Osteocyte (in vitro differentiated cells): Measurements from ENCODE around the gene ANKRD16. TPM values are rescaled to one million over a fixed set of nuclear protein-coding genes. Genes with fewer than 3 reads are reported as not detected.

Experiments used
- DNase-seq: peaks from one replicate; pipeline ENCODE4 v3.0.0; 2021; ENCODE audit warnings: mixed read lengths; ENCODE audit not compliant: unreplicated experiment; ENCODE audit errors: extremely low spot score
- H3K27ac Mint-ChIP-seq: one replicate; pipeline ENCODE4 v1.8.0; 2021; ENCODE audit warnings: mild to moderate bottlenecking, mixed read lengths; ENCODE audit not compliant: unreplicated experiment
- H3K27me3 Mint-ChIP-seq: one replicate; pipeline ENCODE4 v1.8.0; 2021; ENCODE audit warnings: mixed read lengths; ENCODE audit not compliant: unreplicated experiment
- H3K36me3 Mint-ChIP-seq: one replicate; pipeline ENCODE4 v1.8.0; 2021; ENCODE audit warnings: mixed read lengths; ENCODE audit not compliant: unreplicated experiment
- H3K4me1 Mint-ChIP-seq: one replicate; pipeline ENCODE4 v1.8.0; 2021; ENCODE audit warnings: mixed read lengths; ENCODE audit not compliant: unreplicated experiment
- H3K4me3 Mint-ChIP-seq: one replicate; pipeline ENCODE4 v1.8.0; 2021; ENCODE audit warnings: mild to moderate bottlenecking, moderate library complexity, mixed read lengths; ENCODE audit not compliant: unreplicated experiment
- H3K9me3 Mint-ChIP-seq: one replicate; pipeline ENCODE4 v1.8.0; 2021; ENCODE audit warnings: mixed read lengths; ENCODE audit not compliant: unreplicated experiment
- total RNA-seq: library from RNA; stranded (reverse); gene quantifications from 2 replicates; pipeline ENCODE4 v1.2.1, GENCODE V29; 2021
- TF ChIP-seq, protein P1 (sequence below): fragments of 200-600 bp; sonication (generic); IDR thresholded peaks from 2 replicates; pipeline ENCODE4 v1.5.0; 2021; ENCODE audit warnings: antibody characterized with exemption, mild to moderate bottlenecking, moderate library complexity

The ANKRD16 gene
- total RNA-seq, 1 donor from 2014 or later = 8.8 TPM

DNA sequence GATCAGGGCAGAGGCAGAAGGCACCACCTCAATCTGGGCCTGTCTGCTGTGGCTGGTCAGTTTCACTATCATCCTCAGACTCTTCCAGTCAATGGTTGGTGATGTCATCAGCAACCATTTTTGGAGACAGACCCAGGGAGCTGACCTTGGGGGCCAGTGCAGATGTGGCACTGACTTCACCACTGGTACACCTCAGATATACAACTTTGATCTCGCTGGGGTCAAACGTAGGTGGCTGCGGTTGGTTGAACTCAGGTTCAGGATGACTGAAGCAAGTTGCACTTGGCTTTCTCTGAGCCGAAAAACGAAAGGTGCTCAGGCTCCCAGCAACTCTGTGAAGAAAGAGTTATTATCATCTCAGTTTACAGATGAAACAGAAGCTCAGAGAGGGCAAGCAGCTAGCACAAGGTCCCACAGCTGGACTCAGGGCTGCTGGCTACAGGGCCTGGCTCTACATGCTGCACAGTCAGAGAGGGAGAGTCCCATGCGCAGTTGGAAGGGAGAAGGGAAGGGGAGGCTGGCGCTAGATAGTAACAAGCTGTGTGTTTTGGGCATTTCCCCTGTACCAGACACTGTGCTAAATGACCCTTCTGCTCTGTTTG is 27.2 kb downstream of the ANKRD16 start:
- Mint-ChIP-seq H3K4me1 (peaks cover 12% of the 10 kb centered on the region), H3K9me3 (no peaks in the 10 kb centered on the region), H3K36me3 (no peaks in the 10 kb centered on the region), H3K4me3 (no peak overlapping the region), H3K27ac (peak overlapping the region; percentile 90), H3K27me3 (no peaks in the 10 kb centered on the region)
- TF ChIP-seq, protein P1, sequence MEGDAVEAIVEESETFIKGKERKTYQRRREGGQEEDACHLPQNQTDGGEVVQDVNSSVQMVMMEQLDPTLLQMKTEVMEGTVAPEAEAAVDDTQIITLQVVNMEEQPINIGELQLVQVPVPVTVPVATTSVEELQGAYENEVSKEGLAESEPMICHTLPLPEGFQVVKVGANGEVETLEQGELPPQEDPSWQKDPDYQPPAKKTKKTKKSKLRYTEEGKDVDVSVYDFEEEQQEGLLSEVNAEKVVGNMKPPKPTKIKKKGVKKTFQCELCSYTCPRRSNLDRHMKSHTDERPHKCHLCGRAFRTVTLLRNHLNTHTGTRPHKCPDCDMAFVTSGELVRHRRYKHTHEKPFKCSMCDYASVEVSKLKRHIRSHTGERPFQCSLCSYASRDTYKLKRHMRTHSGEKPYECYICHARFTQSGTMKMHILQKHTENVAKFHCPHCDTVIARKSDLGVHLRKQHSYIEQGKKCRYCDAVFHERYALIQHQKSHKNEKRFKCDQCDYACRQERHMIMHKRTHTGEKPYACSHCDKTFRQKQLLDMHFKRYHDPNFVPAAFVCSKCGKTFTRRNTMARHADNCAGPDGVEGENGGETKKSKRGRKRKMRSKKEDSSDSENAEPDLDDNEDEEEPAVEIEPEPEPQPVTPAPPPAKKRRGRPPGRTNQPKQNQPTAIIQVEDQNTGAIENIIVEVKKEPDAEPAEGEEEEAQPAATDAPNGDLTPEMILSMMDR = no peak
- no peak for DNase-seq

- Mint-ChIP-seq H3K4me1 (peaks cover 12% of the 10 kb centered on the region), H3K27ac (no peak overlapping the region), H3K4me3 (no peak overlapping the region), H3K9me3 (no peaks in the 10 kb centered on the region), H3K36me3 (no peaks in the 10 kb centered on the region), H3K27me3 (no peaks in the 10 kb centered on the region)
- TF ChIP-seq, protein P1 = no peak
- DNase-seq = no peak
These were observed 29.6 kb downstream of the ANKRD16 start for GRCh38 chr10:5860066-5860465.

DNA sequence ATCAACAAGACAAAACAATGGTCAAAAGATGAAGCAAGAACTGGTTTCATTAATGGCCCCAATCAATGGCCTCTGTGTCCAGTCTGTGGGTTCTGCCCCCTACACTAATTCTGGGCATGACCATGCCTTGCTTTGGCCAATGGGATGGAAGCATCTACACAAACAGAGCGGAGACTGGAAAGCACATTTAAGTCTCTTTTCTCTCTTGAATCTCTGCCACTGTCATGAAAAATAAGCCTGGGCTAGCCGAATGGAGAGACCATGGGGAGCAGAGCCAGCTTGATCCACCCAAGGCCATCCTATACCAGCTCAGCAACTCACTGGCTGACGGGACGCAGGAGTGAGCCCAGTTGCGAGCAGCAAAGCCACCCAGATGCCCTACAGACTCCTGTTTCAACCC is 30.9 kb downstream of the ANKRD16 start:
- H3K36me3 Mint-ChIP-seq = no peaks in the 10 kb centered on the region
- H3K9me3 Mint-ChIP-seq = no peaks in the 10 kb centered on the region
- no peak for DNase-seq
- TF ChIP-seq, protein P1 = no peak
- H3K27me3 Mint-ChIP-seq = no peaks in the 10 kb centered on the region
- peaks cover 12% of the 10 kb centered on the region for H3K4me1 Mint-ChIP-seq
- H3K4me3 Mint-ChIP-seq = no peak overlapping the region
- H3K27ac Mint-ChIP-seq = no peak overlapping the region

DNA sequence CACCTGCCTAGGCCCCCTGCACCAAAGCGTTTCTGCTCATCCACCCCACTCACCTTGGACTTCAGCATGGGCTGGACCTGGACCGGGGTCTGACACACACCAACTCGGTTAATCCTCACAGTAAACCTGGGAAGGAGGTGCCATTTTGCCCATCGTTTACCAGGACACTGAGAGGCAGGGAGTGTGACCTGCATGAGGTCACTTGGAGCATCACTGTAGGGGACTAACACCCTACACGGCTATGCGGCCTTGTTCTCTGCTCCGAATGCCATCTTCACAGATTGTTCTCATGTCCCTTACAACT is 33.0 kb downstream of the ANKRD16 start:
- no peak overlapping the region for H3K27ac Mint-ChIP-seq
- H3K9me3 Mint-ChIP-seq = no peaks in the 10 kb centered on the region
- no peak for DNase-seq
- H3K4me1 Mint-ChIP-seq = peaks cover 8% of the 10 kb centered on the region
- no peak overlapping the region for H3K4me3 Mint-ChIP-seq
- no peaks in the 10 kb centered on the region for H3K27me3 Mint-ChIP-seq
- H3K36me3 Mint-ChIP-seq = no peaks in the 10 kb centered on the region
- TF ChIP-seq, protein P1 = no peak

DNA sequence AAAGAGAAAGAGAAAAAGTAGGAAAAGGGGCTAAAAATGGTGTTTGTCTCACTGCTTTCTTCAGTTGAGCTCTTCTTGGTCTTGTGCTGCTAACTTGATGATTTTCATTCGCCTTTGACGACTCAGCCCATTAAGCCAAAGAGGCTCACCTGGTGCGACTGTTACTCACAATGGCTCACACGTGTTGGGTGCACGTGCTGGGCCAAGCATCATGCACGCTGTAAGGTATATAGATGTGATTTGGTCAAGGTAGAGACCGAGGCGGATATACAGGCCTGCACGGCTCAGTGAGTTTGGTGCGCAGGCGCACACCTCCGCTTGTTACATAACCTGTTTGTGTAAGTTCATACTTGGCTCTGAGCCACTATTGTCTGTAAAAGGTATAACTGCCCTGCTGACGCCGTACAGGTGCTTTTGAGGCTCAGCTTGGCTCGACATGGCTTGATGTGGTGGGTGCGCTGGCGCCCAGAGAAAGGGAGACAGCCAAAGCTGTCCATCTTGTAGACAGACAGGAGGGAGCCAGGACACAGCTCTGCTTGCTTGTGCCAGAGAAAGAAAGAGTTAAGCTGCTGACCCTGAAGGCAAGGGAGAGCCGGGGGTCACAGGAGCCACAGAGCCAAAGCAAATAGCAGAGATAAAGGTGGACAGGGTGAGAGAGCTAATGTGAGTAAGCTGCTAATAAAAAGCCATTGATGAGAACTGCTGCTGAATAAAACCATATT is 33.6 kb downstream of the ANKRD16 start:
- TF ChIP-seq, protein P1 = no peak
- H3K27ac Mint-ChIP-seq = no peak overlapping the region

More for the DNA sequence above, 33.6 kb downstream of the ANKRD16 start:
- Mint-ChIP-seq H3K4me1 (peaks cover 3% of the 10 kb centered on the region), H3K9me3 (no peaks in the 10 kb centered on the region), H3K4me3 (no peak overlapping the region), H3K27me3 (no peaks in the 10 kb centered on the region), H3K36me3 (no peaks in the 10 kb centered on the region)
- no peak for DNase-seq
